H1 (cell line): ENCODE results near the gene C5orf34.

Source experiments
- ASH2L ChIP-seq: fragments of 200-600, 300-600 bp; sonication (generic); IDR thresholded peaks from one replicate; pipeline ENCODE4 v1.7.1; 2017; ENCODE audit warnings: low read length
- CTCF ChIP-seq, 3 experiments: IDR thresholded peaks; 1 replicate in 2 of 3; 2 replicates in 1 of 3; pipeline versions ENCODE4 v1.5.1 to v1.6.1; 2011; ENCODE audit warnings: low read length in 3 of 3, mild to moderate bottlenecking in 3 of 3, inconsistent platforms in 2 of 3, low read depth in 1 of 3, moderate library complexity in 1 of 3; ENCODE audit not compliant: insufficient read depth in 1 of 3; ENCODE audit errors: control extremely low read depth in 1 of 3
- E2F6 ChIP-seq: IDR thresholded peaks from 2 replicates; pipeline ENCODE4 v1.6.1; 2012; ENCODE audit warnings: inconsistent platforms
- EP300 ChIP-seq, 2 experiments: IDR thresholded peaks; 1 replicate in 1 of 2; 2 replicates in 1 of 2; pipeline ENCODE4 v1.6.1; 2011 to 2012; ENCODE audit warnings: low read depth in 2 of 2, low read length in 2 of 2, mild to moderate bottlenecking in 2 of 2, borderline replicate concordance in 1 of 2, inconsistent platforms in 1 of 2, moderate library complexity in 1 of 2
- NRF1 ChIP-seq: IDR thresholded peaks from 2 replicates; pipeline ENCODE4 v1.6.1; 2011; ENCODE audit warnings: mild to moderate bottlenecking, low read depth, low read length, improper control_type of control experiment
- POLR2A ChIP-seq, 2 experiments: IDR thresholded peaks; 1 replicate in 1 of 2; 2 replicates in 1 of 2; pipeline ENCODE4 v1.6.1; 2011; ENCODE audit warnings: low read depth in 2 of 2, low read length in 2 of 2, mild to moderate bottlenecking in 2 of 2; ENCODE audit errors: control extremely low read depth in 1 of 2
- POLR2AphosphoS5 ChIP-seq: IDR thresholded peaks from 2 replicates; pipeline ENCODE4 v1.6.1; 2011; ENCODE audit warnings: low read depth, low read length
- SP1 ChIP-seq: IDR thresholded peaks from 2 replicates; pipeline ENCODE4 v1.6.1; 2011; ENCODE audit warnings: low read depth, low read length
- SUZ12 ChIP-seq: fragments of 200-600 bp; sonication (generic); IDR thresholded peaks from 2 replicates; pipeline ENCODE4 v1.6.1; 2012; ENCODE audit warnings: mild to moderate bottlenecking, inconsistent platforms, low read length, moderate library complexity, mixed read lengths
- TCF12 ChIP-seq: IDR thresholded peaks from 2 replicates; pipeline ENCODE4 v1.6.1; 2011; ENCODE audit warnings: low read depth, mild to moderate bottlenecking, low read length
- YY1 ChIP-seq: IDR thresholded peaks from 2 replicates; pipeline ENCODE4 v1.6.1; 2011; ENCODE audit warnings: low read depth, mild to moderate bottlenecking, low read length
- TF ChIP-seq, protein P1 (sequence below): IDR thresholded peaks from 2 replicates; pipeline ENCODE4 v1.6.1; 2012; ENCODE audit warnings: inconsistent platforms

GRCh38 chr5:43483298-43484105 lies 31.4 kb downstream of the C5orf34 start, which contains the start of gene TMEM267:
- TF ChIP-seq CTCF (IDR thresholded peaks at IDR 0.05; ENCODE audit: control extremely low read depth in 1 of 3, insufficient read depth in 1 of 3, low read depth in 1 of 3, low read length in 3 of 3), result no peak
- 0 out of 3 replicates have a peak, but pooled peaks of 1 of the 2 experiments have one; percentile 19 for TF ChIP-seq EP300 (IDR thresholded peaks at IDR 0.05; ENCODE audit: borderline replicate concordance in 1 of 2, low read depth in 2 of 2, low read length in 2 of 2)
- TF ChIP-seq POLR2A (IDR thresholded peaks at IDR 0.05; ENCODE audit: control extremely low read depth in 1 of 2, low read depth in 2 of 2, low read length in 2 of 2), result peak; percentile 82 to 90; a peak in 2 of 3 replicates
- no peak; the same call in 1 of the 2 replicates for TF ChIP-seq E2F6
- TF ChIP-seq, protein P1, sequence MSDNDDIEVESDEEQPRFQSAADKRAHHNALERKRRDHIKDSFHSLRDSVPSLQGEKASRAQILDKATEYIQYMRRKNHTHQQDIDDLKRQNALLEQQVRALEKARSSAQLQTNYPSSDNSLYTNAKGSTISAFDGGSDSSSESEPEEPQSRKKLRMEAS, result no peak
- no peak for TF ChIP-seq NRF1
- no peak for TF ChIP-seq SUZ12
- no peak for TF ChIP-seq TCF12
- TF ChIP-seq YY1, result no peak
- TF ChIP-seq ASH2L, result peak; percentile 85
- TF ChIP-seq SP1, result 0 out of 2 replicates have a peak, but pooled peaks have one; percentile 4
- peak; percentile 81 for TF ChIP-seq POLR2AphosphoS5
